H1 (cell line): ENCODE data around the gene ASXL2. TPM values are rescaled to one million over a fixed set of nuclear protein-coding genes. Genes with fewer than 3 reads are reported as not detected.

Experiments used
- CTCF ChIA-PET: fragments of 300-600 bp; sonication (Branson Sonifier 250); formaldehyde crosslinking; loops from one replicate; lab custom pipeline; 2021; ENCODE audit not compliant: partially characterized antibody; lab: Charles Lee
- POLR2A ChIA-PET: fragments of 300-600 bp; sonication (Branson Sonifier 250); formaldehyde crosslinking; loops from one replicate; lab custom pipeline; 2021; ENCODE audit warnings: inconsistent platforms; ENCODE audit not compliant: partially characterized antibody; lab: Charles Lee
- DNase-seq, 2 experiments: peaks; one replicate each; pipeline versions ENCODE4 v3.0.0 to v3.0.0-alpha.2; 2010 to 2022; ENCODE audit warnings: low spot score in 2 of 2, low read depth in 1 of 2, mixed read lengths in 1 of 2
- FAIRE-seq: peaks from 2 replicates; lab custom pipeline; 2011; peaks lifted over from hg19 to GRCh38; lab: Jason Lieb, UNC
- H2AFZ ChIP-seq: 2 replicates; pipeline ENCODE4 v1.8.1; 2012; ENCODE audit warnings: low read length, inconsistent platforms
- H2AK5ac ChIP-seq: 2 replicates; pipeline ENCODE4 v1.6.1; 2013; ENCODE audit warnings: low read depth, low read length
- H2BK120ac ChIP-seq: replicated peaks from 2 replicates; pipeline ENCODE3; 2013; ENCODE audit warnings: low read depth, low read length, inconsistent platforms
- H2BK12ac ChIP-seq: 2 replicates; pipeline ENCODE4 v1.6.1; 2013; ENCODE audit warnings: low read depth, low read length
- H2BK15ac ChIP-seq: 2 replicates; pipeline ENCODE4 v1.6.1; 2013; ENCODE audit warnings: low read length
- H2BK20ac ChIP-seq: 2 replicates; pipeline ENCODE4 v1.6.1; 2013; ENCODE audit warnings: low read length
- H2BK5ac ChIP-seq: 2 replicates; pipeline ENCODE4 v1.6.1; 2013; ENCODE audit warnings: low read depth, low read length
- H3K14ac ChIP-seq: 2 replicates; pipeline ENCODE4 v1.6.1; 2013; ENCODE audit warnings: inconsistent platforms; ENCODE audit not compliant: insufficient read length
- H3K18ac ChIP-seq: 2 replicates; pipeline ENCODE4 v1.6.1; 2013; ENCODE audit warnings: low read length; ENCODE audit errors: extremely low read depth
- H3K23ac ChIP-seq: 2 replicates; pipeline ENCODE4 v1.6.1; 2013; ENCODE audit warnings: inconsistent platforms; ENCODE audit not compliant: insufficient read length
- H3K23me2 ChIP-seq: 2 replicates; pipeline ENCODE4 v1.6.1; 2013; ENCODE audit warnings: low read depth, low read length
- H3K27ac ChIP-seq: 2 replicates; pipeline ENCODE4 v1.6.1; 2011; ENCODE audit warnings: low read depth, low read length, inconsistent platforms
- H3K27me3 ChIP-seq, 4 experiments: replicated peaks in 1 of 4; 1 replicate in 1 of 4; 2 replicates in 3 of 4; pipeline versions ENCODE4 v1.6.1 to v1.8.1; 2011 to 2013; ENCODE audit warnings: low read length in 3 of 4, mild to moderate bottlenecking in 3 of 4, inconsistent platforms in 2 of 4, mixed read lengths in 2 of 4, moderate library complexity in 1 of 4; ENCODE audit not compliant: control insufficient read depth in 3 of 4, insufficient read depth in 3 of 4; ENCODE audit errors: extremely low read depth in 1 of 4
- H3K36me3 ChIP-seq, 4 experiments: 2 replicates each; pipeline versions ENCODE4 v1.6.1 to v1.8.1; 2011 to 2013; ENCODE audit warnings: mild to moderate bottlenecking in 4 of 4, low read length in 3 of 4, moderate library complexity in 2 of 4, control low read depth in 1 of 4, inconsistent platforms in 1 of 4; ENCODE audit not compliant: insufficient read depth in 4 of 4, control insufficient read depth in 2 of 4
- H3K4ac ChIP-seq: replicated peaks from 2 replicates; pipeline ENCODE3; 2013; ENCODE audit warnings: low read length, low read depth, mixed read lengths, inconsistent platforms; ENCODE audit not compliant: insufficient read length
- H3K4me1 ChIP-seq, 4 experiments: replicated peaks in 1 of 4; 1 replicate in 1 of 4; 2 replicates in 3 of 4; pipeline versions ENCODE4 v1.6.1 to v1.8.1; 2011 to 2013; ENCODE audit warnings: low read length in 3 of 4, inconsistent platforms in 2 of 4, mixed read lengths in 1 of 4; ENCODE audit not compliant: insufficient read depth in 4 of 4, control insufficient read depth in 3 of 4
- H3K4me2 ChIP-seq, 2 experiments: 2 replicates each; pipeline versions ENCODE4 v1.6.1 to v1.8.1; 2011 to 2013; ENCODE audit warnings: low read depth in 2 of 2, low read length in 2 of 2, control low read depth in 1 of 2, inconsistent platforms in 1 of 2, mild to moderate bottlenecking in 1 of 2; ENCODE audit not compliant: insufficient read depth in 1 of 2
- H3K4me3 ChIP-seq, 4 experiments: fragments of 200-600, 300-600 bp in 1 of 4; sonication (generic), shearing (Covaris generic), sonication (Bioruptor Twin) in 1 of 4; 2 replicates each; pipeline versions ENCODE4 v1.5.1 to v1.8.1; 2011 to 2016; ENCODE audit warnings: low read length in 4 of 4, low read depth in 3 of 4, control low read depth in 2 of 4, inconsistent platforms in 2 of 4, mild to moderate bottlenecking in 2 of 4, mixed read lengths in 1 of 4, moderate library complexity in 1 of 4; ENCODE audit not compliant: insufficient read depth in 2 of 4; ENCODE audit errors: extremely low read depth in 1 of 4
- H3K56ac ChIP-seq: replicated peaks from 2 replicates; pipeline ENCODE3; 2013; ENCODE audit warnings: low read depth, mild to moderate bottlenecking, mixed read lengths, low read length, inconsistent platforms; ENCODE audit not compliant: insufficient read length
- H3K79me1 ChIP-seq: 2 replicates; pipeline ENCODE4 v1.6.1; 2013; ENCODE audit warnings: low read depth, low read length, control low read depth
- H3K79me2 ChIP-seq, 2 experiments: 2 replicates each; pipeline versions ENCODE4 v1.6.1 to v1.8.1; 2012 to 2013; ENCODE audit warnings: low read length in 2 of 2, mild to moderate bottlenecking in 2 of 2, inconsistent platforms in 1 of 2; ENCODE audit not compliant: insufficient read depth in 2 of 2, control insufficient read depth in 1 of 2
- H3K9ac ChIP-seq, 4 experiments: replicated peaks in 1 of 4; 1 replicate in 1 of 4; 2 replicates in 3 of 4; pipeline versions ENCODE4 v1.6.1 to v1.8.1; 2011 to 2013; ENCODE audit warnings: low read depth in 3 of 4, low read length in 3 of 4, control low read depth in 2 of 4, mild to moderate bottlenecking in 2 of 4, moderate library complexity in 2 of 4, inconsistent platforms in 1 of 4; ENCODE audit errors: extremely low read depth in 1 of 4
- H3K9me3 ChIP-seq, 2 experiments: 2 replicates each; pipeline versions ENCODE4 v1.6.1 to v1.8.1; 2012 to 2013; ENCODE audit warnings: mild to moderate bottlenecking in 2 of 2, moderate library complexity in 2 of 2, control low read depth in 1 of 2, inconsistent platforms in 1 of 2, low read depth in 1 of 2, low read length in 1 of 2, mixed read lengths in 1 of 2; ENCODE audit not compliant: insufficient read depth in 2 of 2
- H4K20me1 ChIP-seq, 2 experiments: replicated peaks in 1 of 2; 2 replicates each; pipeline versions ENCODE3 to v1.8.1; 2011 to 2013; ENCODE audit warnings: inconsistent platforms in 2 of 2, low read length in 2 of 2, mild to moderate bottlenecking in 1 of 2; ENCODE audit not compliant: insufficient read depth in 2 of 2, control insufficient read depth in 1 of 2
- H4K5ac ChIP-seq: 2 replicates; pipeline ENCODE4 v1.6.1; 2013; ENCODE audit warnings: low read length, low read depth, mixed read lengths, inconsistent platforms; ENCODE audit not compliant: insufficient read length
- H4K8ac ChIP-seq: 2 replicates; pipeline ENCODE4 v1.8.0; 2013; ENCODE audit warnings: mild to moderate bottlenecking, moderate library complexity, low read length, inconsistent platforms; ENCODE audit not compliant: insufficient read depth; ENCODE audit errors: extremely low read depth
- H4K91ac ChIP-seq: replicated peaks from 2 replicates; pipeline ENCODE3; 2013; ENCODE audit warnings: low read length, mixed read lengths, inconsistent platforms; ENCODE audit not compliant: insufficient read length
- ASH2L ChIP-seq: fragments of 200-600, 300-600 bp; sonication (generic); IDR thresholded peaks from one replicate; pipeline ENCODE4 v1.7.1; 2017; ENCODE audit warnings: low read length
- BRCA1 ChIP-seq: IDR thresholded peaks from 2 replicates; pipeline ENCODE4 v1.6.1; 2012; ENCODE audit warnings: low read depth, low read length, improper control_type of control experiment
- CHD2 ChIP-seq: IDR thresholded peaks from 2 replicates; pipeline ENCODE4 v1.6.1; 2012; ENCODE audit warnings: low read length, improper control_type of control experiment
- EGR1 ChIP-seq: IDR thresholded peaks from 2 replicates; pipeline ENCODE4 v1.6.1; 2011; ENCODE audit warnings: low read depth, low read length, borderline replicate concordance
- GABPA ChIP-seq: IDR thresholded peaks from 2 replicates; pipeline ENCODE4 v1.6.1; 2011; ENCODE audit warnings: mild to moderate bottlenecking, low read length, moderate library complexity, borderline replicate concordance; ENCODE audit not compliant: insufficient read depth
- HDAC2 ChIP-seq, 2 experiments: fragments of 300-600 bp in 1 of 2; sonication (generic) in 1 of 2; IDR thresholded peaks; 2 replicates each; pipeline ENCODE4 v1.6.1; 2011 to 2012; ENCODE audit warnings: low read depth in 2 of 2, low read length in 2 of 2, mild to moderate bottlenecking in 2 of 2, moderate library complexity in 2 of 2, borderline replicate concordance in 1 of 2, inconsistent platforms in 1 of 2
- JUND ChIP-seq: IDR thresholded peaks from 2 replicates; pipeline ENCODE4 v1.6.1; 2011; ENCODE audit warnings: mild to moderate bottlenecking, improper control_type of control experiment, low read length
- NANOG ChIP-seq: IDR thresholded peaks from 2 replicates; pipeline ENCODE4 v1.6.1; 2011; ENCODE audit warnings: low read length, low read depth, mild to moderate bottlenecking, inconsistent platforms; ENCODE audit not compliant: insufficient read depth, poor library complexity, severe bottlenecking
- SP1 ChIP-seq: IDR thresholded peaks from 2 replicates; pipeline ENCODE4 v1.6.1; 2011; ENCODE audit warnings: low read depth, low read length
- SP4 ChIP-seq: IDR thresholded peaks from 2 replicates; pipeline ENCODE4 v1.6.1; 2012; ENCODE audit warnings: low read length, inconsistent platforms
- SRF ChIP-seq: IDR thresholded peaks from 2 replicates; pipeline ENCODE4 v1.6.1; 2011; ENCODE audit warnings: mild to moderate bottlenecking, low read depth, low read length, moderate library complexity
- SUZ12 ChIP-seq: fragments of 200-600 bp; sonication (generic); IDR thresholded peaks from 2 replicates; pipeline ENCODE4 v1.6.1; 2012; ENCODE audit warnings: mild to moderate bottlenecking, inconsistent platforms, low read length, moderate library complexity, mixed read lengths
- TAF7 ChIP-seq: optimal IDR thresholded peaks from 2 replicates; pipeline ENCODE3; 2011; ENCODE audit warnings: low read depth, mild to moderate bottlenecking, inconsistent platforms, low read length, moderate library complexity, borderline replicate concordance
- WGBS, 2 experiments: shearing (Covaris generic) in 1 of 2; methylation state at CpG; one replicate each; pipeline versions ENCODE4 v1.1.6 to v1.1.7; 2013 to 2015; ENCODE audit warnings: low lambda C conversion rate in 2 of 2, mixed read lengths in 2 of 2, inconsistent platforms in 1 of 2, low coverage in 1 of 2, missing lambda C conversion rate in 1 of 2; ENCODE audit not compliant: insufficient replicate concordance in 2 of 2, insufficient coverage in 1 of 2, insufficient read length in 1 of 2; ENCODE audit errors: extremely low coverage in 1 of 2, missing lambda C conversion rate in 1 of 2; 5-methylcytosine and 5-hydroxymethylcytosine counted together
- polyA plus RNA-seq, 7 experiments: library from polyadenylated mRNA; depleted of rRNA in 3 of 7; stranded (reverse) in 5 of 7; unstranded in 2 of 7; fragments of >200 nt in 5 of 7; fragments of 200-250 nt in 2 of 7; gene quantifications; 1 replicate in 5 of 7; 2 replicates in 1 of 7; 4 replicates in 1 of 7; pipeline versions ENCODE4 v1.2.1 to v1.2.3, GENCODE V29; 2011 to 2013; ENCODE audit warnings: missing spikeins in 2 of 7, mixed read lengths in 2 of 7
- total RNA-seq: library from RNA; stranded (reverse); fragmentation: NEBNext Ultra II Directional; extraction: Animal tissue kit (Norgen Biotek cat#: 25700); gene quantifications from 2 replicates; pipeline ENCODE4 v1.2.1, GENCODE V29; 2021
- TF ChIP-seq, protein P1 (sequence below): IDR thresholded peaks from 2 replicates; pipeline ENCODE4 v1.6.1; 2012; ENCODE audit warnings: inconsistent platforms

The ASXL2 gene
- total and polyA plus RNA-seq, 2 of the 8 experiments (the other 6 are each of a cell fraction or from before 2014, with no cell fraction given) = 7.2 to 41.3 TPM

DNA sequence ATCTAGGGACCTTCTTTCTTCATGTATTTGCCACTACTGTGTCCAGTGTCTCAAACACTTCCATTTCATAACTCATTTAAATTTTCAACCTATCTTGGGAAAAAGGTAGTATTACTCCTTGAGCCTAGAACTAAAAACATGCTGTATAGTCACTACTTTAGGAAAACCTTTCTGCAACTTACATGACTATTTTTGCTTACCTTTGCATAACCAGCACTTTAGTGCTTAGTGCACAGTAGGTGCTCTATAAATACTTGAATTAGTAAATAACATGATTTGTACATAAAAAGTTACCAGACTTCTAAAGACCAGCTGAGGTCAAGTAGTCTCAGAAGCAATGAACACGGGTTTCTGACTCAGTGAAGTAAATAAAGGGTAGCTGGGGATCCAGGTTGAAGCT lies 142.5 kb downstream of the ASXL2 start:
- FAIRE-seq (no peak), DNase-seq (no peak)
- no peak overlapping the region for H2AFZ ChIP-seq
- H2BK20ac ChIP-seq = no peak overlapping the region
- no peak overlapping the region for H4K91ac ChIP-seq
- H3K36me3 ChIP-seq = 0 out of 8 replicates have a peak, but pooled peaks cover 0 to 2% (median 0%) of the 10 kb centered on the region in 4 experiments
- no peaks in the 10 kb centered on the region for H3K79me2 ChIP-seq
- H3K79me1 ChIP-seq = no peaks in the 10 kb centered on the region
- no peak overlapping the region for H3K14ac ChIP-seq
- H3K27ac ChIP-seq = no peak overlapping the region
- no peak overlapping the region for H2AK5ac ChIP-seq
- no peak overlapping the region for H2BK12ac ChIP-seq
- H3K4me2 ChIP-seq = no peak overlapping the region
- H4K20me1 ChIP-seq = peaks cover 0 to 1% of the 10 kb centered on the region in 2 experiments
- peaks cover 0 to 7% (median 1%) of the 10 kb centered on the region in 4 experiments; a peak in 3 of 7 replicates for H3K4me1 ChIP-seq
- H3K27me3 ChIP-seq = no peaks in the 10 kb centered on the region
- no peak overlapping the region for H4K8ac ChIP-seq
- H3K9ac ChIP-seq = no peak overlapping the region
- no peak overlapping the region for H3K18ac ChIP-seq
- no peak overlapping the region for H3K4me3 ChIP-seq
- no peak overlapping the region for H3K56ac ChIP-seq
- H3K4ac ChIP-seq = no peak overlapping the region
- no peak overlapping the region for H2BK120ac ChIP-seq
- no peak overlapping the region for H2BK5ac ChIP-seq
- H3K23me2 ChIP-seq = no peaks in the 10 kb centered on the region
- no peak overlapping the region for H2BK15ac ChIP-seq
- WGBS, 2 experiments = 80% methylated on average over 1 of the region's 1 CpG; no CpG with 5 or more reads in 1 of the 2 experiments
- POLR2A ChIA-PET = no interaction called here
- CTCF ChIA-PET = interaction anchor here (0.6 to 1.4 kb wide), 2 partner anchors 35 to 467 kb away, joined by 3 to 8 read pairs; no protein-coding TSS in a partner anchor
- no peak overlapping the region for H3K23ac ChIP-seq
- no peak overlapping the region for H4K5ac ChIP-seq
- H3K9me3 ChIP-seq = no peaks in the 10 kb centered on the region
- TF ChIP-seq TAF7 (no peak), NANOG (no peak), SP1 (no peak), SUZ12 (no peak), GABPA (no peak), SP4 (no peak), BRCA1 (no peak), EGR1 (no peak), SRF (no peak), HDAC2 (IDR thresholded peaks at IDR 0.05; ENCODE audit: borderline replicate concordance in 1 of 2, low read depth in 2 of 2, low read length in 2 of 2) (no peak), ASH2L (no peak), CHD2 (no peak), JUND (no peak)
- TF ChIP-seq, protein P1, sequence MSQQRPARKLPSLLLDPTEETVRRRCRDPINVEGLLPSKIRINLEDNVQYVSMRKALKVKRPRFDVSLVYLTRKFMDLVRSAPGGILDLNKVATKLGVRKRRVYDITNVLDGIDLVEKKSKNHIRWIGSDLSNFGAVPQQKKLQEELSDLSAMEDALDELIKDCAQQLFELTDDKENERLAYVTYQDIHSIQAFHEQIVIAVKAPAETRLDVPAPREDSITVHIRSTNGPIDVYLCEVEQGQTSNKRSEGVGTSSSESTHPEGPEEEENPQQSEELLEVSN = no peak
